DOHH2 (cell line): ENCODE results near the gene RABIF.
A peak's percentile ranks its signal among the peaks of the same experiment; 100 is the strongest.

Experiments
- H3F3A ChIP-seq: fragments of 200-600 bp; sonication (generic), shearing (Covaris generic); 2 replicates; pipeline ENCODE4 v1.6.0; 2016; ENCODE audit warnings: antibody characterized with exemption, mild to moderate bottlenecking; ENCODE audit not compliant: control insufficient read depth, insufficient read depth
- H3K27ac ChIP-seq: fragments of 200-600 bp; sonication (generic); 2 replicates; pipeline ENCODE4 v1.5.1; 2014; ENCODE audit warnings: low read depth, mild to moderate bottlenecking, low read length, moderate library complexity
- H3K27me3 ChIP-seq: fragments of 200-600 bp; sonication (generic); 2 replicates; pipeline ENCODE4 v1.6.1; 2014; ENCODE audit warnings: mild to moderate bottlenecking, low read length, mixed read lengths; ENCODE audit not compliant: control insufficient read depth
- H3K36me3 ChIP-seq: fragments of 200-600 bp; sonication (generic); 2 replicates; pipeline ENCODE4 v1.6.1; 2014; ENCODE audit warnings: mild to moderate bottlenecking, low read length, moderate library complexity, mixed read lengths; ENCODE audit not compliant: control insufficient read depth
- H3K4me1 ChIP-seq: fragments of 200-600 bp; sonication (generic); 2 replicates; pipeline ENCODE4 v1.6.1; 2014; ENCODE audit warnings: mild to moderate bottlenecking, low read length, mixed read lengths; ENCODE audit not compliant: control insufficient read depth
- H3K4me2 ChIP-seq: fragments of 200-600 bp; sonication (generic); 2 replicates; pipeline ENCODE4 v1.6.0; 2014; ENCODE audit warnings: mild to moderate bottlenecking, low read length, moderate library complexity
- H3K4me3 ChIP-seq: fragments of 200-600 bp; sonication (generic); 2 replicates; pipeline ENCODE4 v1.5.1; 2014; ENCODE audit warnings: mild to moderate bottlenecking, low read length, mixed read lengths
- H3K79me2 ChIP-seq: fragments of 200-600 bp; sonication (generic); 2 replicates; pipeline ENCODE4 v1.6.1; 2014; ENCODE audit warnings: mild to moderate bottlenecking, low read length, mixed read lengths; ENCODE audit not compliant: control insufficient read depth
- H3K9me2 ChIP-seq: fragments of 200-600 bp; sonication (generic); replicated peaks from 2 replicates; pipeline ENCODE4 v1.6.1; 2014; ENCODE audit warnings: mild to moderate bottlenecking, low read length, mixed read lengths; ENCODE audit not compliant: control insufficient read depth
- H3K9me3 ChIP-seq: fragments of 200-600 bp; sonication (generic); 2 replicates; pipeline ENCODE4 v1.6.1; 2014; ENCODE audit warnings: antibody characterized with exemption, low read length, mixed read lengths; ENCODE audit not compliant: control insufficient read depth, insufficient read depth
- H4K20me1 ChIP-seq: fragments of 200-600 bp; sonication (generic); 2 replicates; pipeline ENCODE4 v1.6.0; 2014; ENCODE audit warnings: low read depth, mild to moderate bottlenecking, antibody characterized with exemption, low read length, moderate library complexity; ENCODE audit not compliant: control insufficient read depth, insufficient read depth
- EZH2phosphoT487 ChIP-seq: fragments of 200-600 bp; sonication (generic); IDR thresholded peaks from 2 replicates; pipeline ENCODE4 v1.6.1; 2017; ENCODE audit warnings: borderline replicate concordance, mild to moderate bottlenecking, antibody characterized with exemption, low read length, moderate library complexity, mixed read lengths
- TF ChIP-seq, protein P1 (sequence below): fragments of 200-600 bp; sonication (generic); IDR thresholded peaks from one replicate; pipeline ENCODE4 v1.5.1; 2014; ENCODE audit warnings: antibody characterized with exemption, mild to moderate bottlenecking, low read depth, low read length; ENCODE audit not compliant: poor library complexity, severe bottlenecking

Gene RABIF

DNA sequence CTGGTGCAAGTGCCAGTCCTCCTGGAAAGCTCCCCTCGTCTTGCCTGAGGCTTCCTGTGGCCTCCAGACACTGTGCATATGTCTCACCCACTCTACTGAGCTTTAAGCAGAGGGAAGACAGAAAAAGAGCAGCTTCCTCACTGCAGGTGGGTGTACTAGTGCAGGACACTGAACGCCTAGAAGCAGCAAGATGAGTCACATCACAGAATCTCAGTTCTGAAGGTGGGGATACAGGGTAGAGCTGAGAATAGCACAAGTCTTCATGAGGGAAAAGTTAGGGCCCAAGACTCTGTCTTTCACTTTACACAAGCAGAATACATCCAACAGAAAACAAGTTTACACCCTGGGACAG is 40.8 kb downstream of the RABIF start:
- Histone ChIP-seq H3F3A (no peaks in the 10 kb centered on the region), H3K36me3 (no peaks in the 10 kb centered on the region), H3K27ac (no peak overlapping the region), H3K79me2 (no peaks in the 10 kb centered on the region), H3K27me3 (no peaks in the 10 kb centered on the region), H3K4me2 (peak overlapping the region; percentile 35), H3K9me3 (no peaks in the 10 kb centered on the region), H4K20me1 (no peaks in the 10 kb centered on the region), H3K4me1 (peaks cover 34% of the 10 kb centered on the region), H3K4me3 (no peak overlapping the region), H3K9me2 (no peaks in the 10 kb centered on the region)
- TF ChIP-seq, protein P1, sequence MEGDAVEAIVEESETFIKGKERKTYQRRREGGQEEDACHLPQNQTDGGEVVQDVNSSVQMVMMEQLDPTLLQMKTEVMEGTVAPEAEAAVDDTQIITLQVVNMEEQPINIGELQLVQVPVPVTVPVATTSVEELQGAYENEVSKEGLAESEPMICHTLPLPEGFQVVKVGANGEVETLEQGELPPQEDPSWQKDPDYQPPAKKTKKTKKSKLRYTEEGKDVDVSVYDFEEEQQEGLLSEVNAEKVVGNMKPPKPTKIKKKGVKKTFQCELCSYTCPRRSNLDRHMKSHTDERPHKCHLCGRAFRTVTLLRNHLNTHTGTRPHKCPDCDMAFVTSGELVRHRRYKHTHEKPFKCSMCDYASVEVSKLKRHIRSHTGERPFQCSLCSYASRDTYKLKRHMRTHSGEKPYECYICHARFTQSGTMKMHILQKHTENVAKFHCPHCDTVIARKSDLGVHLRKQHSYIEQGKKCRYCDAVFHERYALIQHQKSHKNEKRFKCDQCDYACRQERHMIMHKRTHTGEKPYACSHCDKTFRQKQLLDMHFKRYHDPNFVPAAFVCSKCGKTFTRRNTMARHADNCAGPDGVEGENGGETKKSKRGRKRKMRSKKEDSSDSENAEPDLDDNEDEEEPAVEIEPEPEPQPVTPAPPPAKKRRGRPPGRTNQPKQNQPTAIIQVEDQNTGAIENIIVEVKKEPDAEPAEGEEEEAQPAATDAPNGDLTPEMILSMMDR: no peak
- TF ChIP-seq EZH2phosphoT487: no peak

DNA sequence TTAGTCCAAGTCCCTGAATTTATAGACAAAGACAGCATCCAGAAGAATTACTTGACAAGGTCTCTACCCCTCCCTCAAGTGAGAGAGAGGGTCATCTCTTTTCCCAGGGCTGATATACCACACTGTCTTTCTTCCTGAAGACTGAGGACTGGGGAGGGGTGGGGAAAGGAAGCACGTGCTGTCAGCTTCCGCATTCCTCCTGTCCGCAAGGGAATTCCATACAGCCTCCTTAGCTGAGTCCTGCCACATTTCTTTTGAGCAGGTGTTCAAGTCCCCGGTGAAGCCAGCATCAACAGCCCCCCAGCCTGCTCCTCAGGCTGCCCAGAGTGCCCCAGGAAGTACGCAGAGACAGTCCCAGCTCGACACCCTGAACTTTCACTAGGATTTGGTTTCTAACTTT is 44.0 kb downstream of the RABIF start:
- no peaks in the 10 kb centered on the region for H3F3A ChIP-seq
- no peak overlapping the region for H3K4me3 ChIP-seq
- no peaks in the 10 kb centered on the region for H3K27me3 ChIP-seq
- H3K4me1 ChIP-seq: peaks cover 19% of the 10 kb centered on the region
- TF ChIP-seq EZH2phosphoT487: no peak
- TF ChIP-seq, protein P1: no peak
- no peak overlapping the region for H3K4me2 ChIP-seq
- H3K36me3 ChIP-seq: no peaks in the 10 kb centered on the region
- no peaks in the 10 kb centered on the region for H3K9me2 ChIP-seq
- H3K79me2 ChIP-seq: no peaks in the 10 kb centered on the region
- no peaks in the 10 kb centered on the region for H4K20me1 ChIP-seq
- H3K27ac ChIP-seq: no peak overlapping the region
- no peaks in the 10 kb centered on the region for H3K9me3 ChIP-seq

DNA sequence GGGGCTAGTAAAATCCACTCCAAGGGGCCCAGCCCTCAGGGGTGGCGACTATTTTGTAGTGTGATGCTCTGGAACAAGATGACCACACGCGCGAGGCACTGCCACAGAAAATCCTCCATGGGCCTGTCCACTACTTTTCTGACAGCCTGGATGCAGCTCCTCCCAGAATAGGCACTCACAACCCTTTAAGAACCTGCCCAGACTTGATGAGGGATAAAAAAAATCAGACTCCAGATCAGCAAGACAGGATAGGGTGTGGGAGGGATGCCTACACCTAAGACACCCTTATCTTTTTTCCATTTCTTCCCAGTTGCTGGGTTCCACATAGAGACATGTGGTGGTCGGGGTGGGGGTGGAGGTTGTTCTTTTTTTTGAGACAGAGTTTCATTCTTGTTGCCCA is 44.7 kb downstream of the RABIF start:
- H3K36me3 ChIP-seq: no peaks in the 10 kb centered on the region
- no peak overlapping the region for H3K27ac ChIP-seq
- TF ChIP-seq, protein P1: no peak
- no peak for TF ChIP-seq EZH2phosphoT487
- no peaks in the 10 kb centered on the region for H3F3A ChIP-seq
- H3K9me2 ChIP-seq: no peaks in the 10 kb centered on the region
- H3K27me3 ChIP-seq: no peaks in the 10 kb centered on the region
- H3K4me2 ChIP-seq: no peak overlapping the region
- no peaks in the 10 kb centered on the region for H3K9me3 ChIP-seq
- H3K4me1 ChIP-seq: peaks cover 15% of the 10 kb centered on the region
- H4K20me1 ChIP-seq: no peaks in the 10 kb centered on the region
- H3K4me3 ChIP-seq: no peak overlapping the region
- no peaks in the 10 kb centered on the region for H3K79me2 ChIP-seq

DNA sequence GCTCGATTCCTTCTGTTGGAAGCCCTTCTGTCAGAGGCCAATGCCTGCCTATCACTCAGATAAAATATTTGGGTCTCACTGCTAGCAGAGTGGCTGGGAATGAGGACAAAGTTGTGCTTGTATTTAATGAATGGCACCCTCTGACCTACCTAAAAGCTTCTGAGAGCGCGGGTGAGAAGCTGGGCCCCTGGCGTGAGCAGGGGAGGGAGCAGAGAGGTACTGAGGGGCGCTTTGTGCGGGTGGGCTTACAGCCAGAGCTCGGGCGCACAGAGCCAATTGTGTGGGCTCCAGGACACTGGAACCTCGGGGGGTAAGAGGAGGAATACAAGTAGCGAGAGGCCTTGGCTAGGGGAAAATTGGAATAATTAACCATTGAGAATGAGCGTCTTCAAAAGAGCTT is 45.9 kb downstream of the RABIF start:
- H3K9me3 ChIP-seq: no peaks in the 10 kb centered on the region
- no peaks in the 10 kb centered on the region for H3K79me2 ChIP-seq
- no peak overlapping the region for H3K4me2 ChIP-seq
- H3K27me3 ChIP-seq: 0 out of 2 replicates have a peak, but pooled peaks cover 2% of the 10 kb centered on the region
- no peak overlapping the region for H3K27ac ChIP-seq
- H4K20me1 ChIP-seq: no peaks in the 10 kb centered on the region
- peaks cover 5% of the 10 kb centered on the region for H3K4me1 ChIP-seq
- TF ChIP-seq EZH2phosphoT487: no peak
- H3K4me3 ChIP-seq: no peak overlapping the region
- H3K9me2 ChIP-seq: no peaks in the 10 kb centered on the region
- H3F3A ChIP-seq: no peaks in the 10 kb centered on the region
- no peaks in the 10 kb centered on the region for H3K36me3 ChIP-seq
